GM18951 (cell line): Measurements from ENCODE around the gene TRIM6.
"Not testable (repeated sequence)": the region's sequence is repeated elsewhere in the genome, so short reads cannot be mapped to it uniquely, and the experiment has no call there.

Experiments used
- POLR2A ChIP-seq: IDR thresholded peaks from 4 replicates; pipeline ENCODE4 v1.6.1; 2011; ENCODE audit warnings: mild to moderate bottlenecking; ENCODE audit not compliant: insufficient read length, insufficient read depth; ENCODE audit errors: extremely low read depth
- in situ Hi-C: fragments of 300-500 bp; cut with MboI; formaldehyde crosslinking; loops from one replicate; pipeline ENCODE4 v1.12.0; 2022; ENCODE audit warnings: low sequenced_read_pairs, mixed read lengths, inconsistent platforms; ENCODE audit not compliant: unreplicated experiment

TRIM6 gene

DNA sequence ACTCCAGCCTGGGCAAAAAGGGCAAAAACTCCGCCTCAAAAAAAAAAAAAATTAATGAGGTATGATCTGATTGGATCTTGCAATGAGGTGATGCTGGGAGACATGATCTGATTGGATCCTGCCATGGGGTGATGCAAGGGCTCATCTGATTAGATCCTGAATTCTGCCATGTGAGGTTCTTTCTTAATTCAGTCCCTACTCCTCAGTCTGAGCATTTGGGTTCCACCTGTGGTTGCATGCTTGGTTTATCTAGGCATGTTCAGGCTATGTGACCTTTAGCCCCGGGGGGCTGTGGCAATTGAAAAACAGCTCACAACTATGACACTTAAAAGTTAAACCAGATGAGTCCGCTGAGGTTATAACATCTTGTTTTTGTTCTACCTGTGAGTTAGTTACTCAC is 4.8 kb upstream of the TRIM6 start:
- in situ Hi-C loops = no loop called here
- no peak for TF ChIP-seq POLR2A

DNA sequence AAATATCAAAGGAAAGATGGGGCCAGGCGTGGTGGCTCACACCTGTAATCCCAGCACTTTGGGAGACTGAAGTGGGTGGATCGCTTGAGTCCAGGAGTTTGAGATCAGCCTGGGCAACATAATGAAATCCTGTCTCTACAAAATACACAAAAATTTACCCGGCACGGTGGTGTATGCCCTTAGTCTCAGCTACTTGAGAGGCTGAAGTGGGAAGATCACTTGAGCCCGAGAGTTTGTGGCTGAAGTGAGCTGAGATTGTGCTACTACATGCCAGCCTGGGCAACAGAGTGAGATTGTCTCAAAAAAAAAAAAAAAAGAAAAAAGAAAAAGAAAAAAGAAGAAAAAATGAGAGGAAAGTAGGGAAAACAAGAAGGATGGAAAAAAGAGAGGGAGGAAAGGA is 3.8 kb upstream of the TRIM6 start:
- no peak for TF ChIP-seq POLR2A
- in situ Hi-C loops = no loop called here

DNA sequence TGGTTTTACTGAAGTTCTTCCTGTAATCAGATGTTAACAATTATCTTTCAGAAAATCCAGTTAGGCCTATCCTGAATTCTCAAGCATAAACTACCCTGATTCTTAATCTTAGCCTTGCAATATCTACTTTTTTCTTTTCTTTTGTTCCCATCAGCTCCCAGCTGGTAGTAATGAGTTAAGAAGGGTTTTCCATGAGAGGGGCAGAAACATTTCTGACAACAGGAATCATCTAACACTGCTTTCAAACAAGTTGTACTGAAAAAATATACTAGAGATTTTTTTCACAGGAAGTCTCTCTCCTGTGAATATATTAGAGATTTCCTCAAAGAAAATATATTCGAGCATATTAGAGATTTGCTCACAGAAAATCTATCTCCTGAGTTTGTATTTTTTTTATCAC is 3.3 kb upstream of the TRIM6 start:
- in situ Hi-C loops = no loop called here

GRCh38 chr11:5597953-5598352 is 1.5 kb downstream of the TRIM6 start:
- TF ChIP-seq POLR2A = no peak
- in situ Hi-C loops = no loop called here

More for the DNA sequence above, 3.3 kb upstream of the TRIM6 start:
- TF ChIP-seq POLR2A = no peak

DNA sequence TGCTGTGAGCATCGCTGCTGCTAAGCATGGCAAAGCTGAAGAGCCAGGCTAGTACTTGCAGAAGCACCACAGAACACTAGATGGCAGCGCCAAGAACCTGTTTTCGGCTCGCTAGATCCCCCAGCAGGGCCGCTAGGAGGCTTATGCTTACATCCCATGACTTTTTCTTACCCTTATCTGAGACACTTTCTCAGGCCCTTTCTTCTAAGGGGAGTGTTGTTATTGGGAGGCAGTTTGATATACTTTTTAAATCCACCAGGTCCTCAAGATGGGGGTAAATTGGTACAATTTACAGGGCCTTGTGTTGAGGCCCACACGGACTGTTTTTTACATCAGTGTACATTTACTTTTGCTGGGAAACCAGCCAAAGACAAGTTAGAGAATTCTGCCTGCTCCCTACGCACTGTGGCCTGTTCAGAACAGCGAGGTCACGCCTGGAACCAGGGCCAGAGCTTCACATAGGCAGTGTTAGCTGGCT is 4.0 kb downstream of the TRIM6 start:
- in situ Hi-C loops = no loop called here
- no peak for TF ChIP-seq POLR2A

GRCh38 chr11:5602791-5603190 is 6.4 kb downstream of the TRIM6 start:
- in situ Hi-C loops = not testable (repeated sequence)

DNA sequence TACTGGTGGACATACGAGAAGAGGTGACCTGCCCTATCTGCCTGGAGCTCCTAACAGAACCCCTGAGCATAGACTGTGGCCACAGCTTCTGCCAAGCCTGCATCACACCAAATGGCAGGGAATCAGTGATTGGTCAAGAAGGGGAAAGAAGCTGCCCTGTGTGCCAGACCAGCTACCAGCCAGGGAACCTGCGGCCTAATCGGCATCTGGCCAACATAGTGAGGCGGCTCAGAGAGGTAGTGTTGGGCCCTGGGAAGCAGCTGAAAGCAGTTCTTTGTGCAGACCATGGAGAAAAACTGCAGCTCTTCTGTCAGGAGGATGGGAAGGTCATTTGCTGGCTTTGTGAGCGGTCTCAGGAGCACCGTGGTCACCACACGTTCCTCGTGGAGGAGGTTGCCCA is 6.9 kb downstream of the TRIM6 start:
- in situ Hi-C loops = no loop called here
- TF ChIP-seq POLR2A = no peak

- in situ Hi-C loops = no loop called here
Measured at GRCh38 chr11:5604896-5605295, 8.5 kb downstream of the TRIM6 start.

GRCh38 chr11:5605849-5606248 is 9.4 kb downstream of the TRIM6 start:
- TF ChIP-seq POLR2A = no peak
- in situ Hi-C loops = no loop called here

More at GRCh38 chr11:5604896-5605295, 8.5 kb downstream of the TRIM6 start:
- no peak for TF ChIP-seq POLR2A

- no peak for TF ChIP-seq POLR2A
- in situ Hi-C loops = no loop called here
Measured at GRCh38 chr11:5608808-5609207, 12.4 kb downstream of the TRIM6 start.

DNA sequence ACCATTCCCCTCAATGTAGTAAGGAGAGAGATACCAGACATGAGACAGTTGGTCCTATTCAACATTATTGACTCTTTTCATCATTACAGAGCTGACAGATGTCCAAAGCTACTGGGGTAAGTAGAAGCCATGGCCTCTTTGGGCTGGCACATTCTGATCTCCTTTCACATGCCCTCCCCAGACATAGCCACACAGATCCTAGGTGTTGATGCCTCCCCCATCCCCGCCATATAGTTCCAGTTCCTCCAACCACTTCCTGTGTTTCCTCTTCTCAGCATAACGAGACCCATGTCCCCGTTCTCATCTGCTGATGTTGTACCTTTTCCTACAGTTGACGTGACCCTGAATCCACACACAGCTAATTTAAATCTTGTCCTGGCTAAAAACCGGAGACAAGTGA is 14.0 kb downstream of the TRIM6 start:
- in situ Hi-C loops = no loop called here
- TF ChIP-seq POLR2A = no peak

DNA sequence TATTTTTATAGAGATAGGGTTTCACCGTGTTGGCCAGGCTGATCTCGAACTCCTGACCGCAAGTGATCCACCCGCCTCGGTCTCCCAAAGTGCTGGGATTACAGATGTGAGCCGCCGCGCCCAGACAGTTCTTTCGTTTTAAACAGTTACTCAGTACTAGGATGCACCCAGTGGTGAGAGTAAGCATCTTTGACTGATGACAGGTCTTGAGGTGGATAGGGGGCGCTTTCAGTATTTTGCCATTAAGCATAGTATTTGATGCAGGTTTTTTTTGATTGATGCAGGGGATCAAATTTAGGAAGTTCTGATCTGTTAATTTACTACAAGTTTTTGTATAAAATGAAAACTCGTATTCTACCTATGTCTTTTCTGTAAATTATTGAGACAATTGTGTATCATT is 15.2 kb downstream of the TRIM6 start:
- in situ Hi-C loops = no loop called here

GRCh38 chr11:5618807-5619206 is 22.4 kb downstream of the TRIM6 start:
- TF ChIP-seq POLR2A = no peak
- in situ Hi-C loops = no loop called here

More for the DNA sequence above, 15.2 kb downstream of the TRIM6 start:
- no peak for TF ChIP-seq POLR2A

GRCh38 chr11:5620651-5621521 is 24.4 kb downstream of the TRIM6 start:
- in situ Hi-C loops = no loop called here
- no peak for TF ChIP-seq POLR2A
